Astrocyte of the spinal cord (primary cell): ENCODE measurements around the gene PAPPA2.

Experiments
- DNase-seq: peaks from one replicate; pipeline ENCODE4 v3.0.0; 2011; ENCODE audit warnings: low read depth, low spot score
- H3K4me3 ChIP-seq: 2 replicates; pipeline ENCODE4 v1.5.1; 2011; ENCODE audit warnings: low read depth, mild to moderate bottlenecking, low read length, moderate library complexity
- CTCF ChIP-seq: IDR thresholded peaks from 2 replicates; pipeline ENCODE4 v1.5.1; 2012; ENCODE audit warnings: low read depth, mild to moderate bottlenecking, low read length, inconsistent platforms
- in situ Hi-C: cut with HindIII; loops from 2 replicates; pipeline ENCODE4 v1.10.0; 2017; ENCODE audit warnings: low sequenced_read_pairs

Gene PAPPA2

DNA sequence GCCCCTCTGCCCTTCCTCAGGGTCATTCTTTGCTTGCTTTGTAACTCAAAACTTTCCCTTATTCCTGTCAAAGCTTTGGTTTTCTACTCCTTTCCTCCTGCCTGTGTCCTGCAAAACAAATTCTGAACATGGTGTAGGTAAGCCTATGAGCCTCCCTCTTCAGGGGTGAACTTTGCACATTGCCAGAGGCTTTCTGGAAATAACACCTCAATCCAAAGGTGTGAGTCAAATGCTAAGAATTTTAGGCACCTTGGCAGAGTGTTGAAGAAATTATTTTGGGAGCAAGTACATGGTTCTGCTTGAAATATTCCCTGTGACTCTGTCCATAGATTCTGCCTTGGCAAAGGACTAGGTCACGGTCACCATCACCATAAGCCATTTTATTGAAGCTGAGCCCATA lies 70.0 kb downstream of the PAPPA2 start:
- in situ Hi-C loops: no loop called here
- H3K4me3 ChIP-seq: no peak overlapping the region
- TF ChIP-seq CTCF: no peak
- no peak for DNase-seq

- no peak for DNase-seq
- in situ Hi-C loops: no loop called here
- H3K4me3 ChIP-seq: no peak overlapping the region
- no peak for TF ChIP-seq CTCF
Measured at GRCh38 chr1:176536588-176536987, 73.6 kb downstream of the PAPPA2 start.

- no peak for DNase-seq
- in situ Hi-C loops: no loop called here
- H3K4me3 ChIP-seq: no peak overlapping the region
- TF ChIP-seq CTCF: no peak
Measured at GRCh38 chr1:176539018-176539417, 76.0 kb downstream of the PAPPA2 start.

DNA sequence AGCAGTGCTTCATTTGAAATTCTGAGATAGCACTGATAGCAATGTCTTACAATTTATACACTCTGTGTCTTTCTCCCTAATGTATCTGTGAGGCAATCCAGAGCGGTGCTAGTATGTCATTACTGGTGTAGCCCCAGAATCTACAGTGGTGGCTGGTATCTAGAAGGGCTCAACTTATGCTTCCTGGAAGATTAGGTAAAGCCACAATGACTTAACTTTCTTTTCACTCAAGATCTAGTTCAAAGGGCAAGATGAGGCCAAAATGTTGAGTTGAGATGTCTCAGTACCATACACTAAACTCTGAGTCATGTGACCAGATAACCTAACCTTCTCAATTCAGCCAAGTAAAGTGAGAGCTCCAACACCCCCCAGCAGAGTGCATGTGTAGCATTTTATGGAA lies 77.5 kb downstream of the PAPPA2 start:
- DNase-seq: no peak
- no peak overlapping the region for H3K4me3 ChIP-seq
- in situ Hi-C loops: no loop called here
- TF ChIP-seq CTCF: no peak

GRCh38 chr1:176541663-176542062 lies 78.7 kb downstream of the PAPPA2 start:
- no peak for DNase-seq
- in situ Hi-C loops: no loop called here
- no peak for TF ChIP-seq CTCF
- no peak overlapping the region for H3K4me3 ChIP-seq

DNA sequence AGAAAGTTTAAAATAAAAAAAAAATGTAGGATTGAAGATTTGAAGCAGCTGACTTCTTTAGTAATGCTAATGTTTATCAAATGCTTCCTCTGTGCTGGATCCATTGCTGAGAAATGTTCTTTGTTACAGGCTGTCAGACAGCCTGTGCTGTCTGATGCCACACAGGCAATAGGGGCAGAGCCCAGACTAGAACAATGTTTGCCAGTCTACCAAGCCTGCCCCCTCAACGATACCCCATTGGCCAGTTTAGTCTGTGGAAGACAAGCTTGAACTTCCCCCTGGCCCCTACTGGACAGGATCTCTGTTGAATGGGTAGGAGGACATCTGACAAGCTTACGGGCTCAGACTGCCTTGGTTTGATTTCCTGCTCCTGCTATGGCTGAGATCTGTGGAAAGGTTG lies 79.4 kb downstream of the PAPPA2 start:
- no peak overlapping the region for H3K4me3 ChIP-seq
- no peak for DNase-seq
- in situ Hi-C loops: no loop called here
- TF ChIP-seq CTCF: no peak
